GM18502 (cell line): ENCODE measurements around the gene DPF3.

Source experiments
- ATAC-seq: cut with Tn5 transposase; IDR thresholded peaks from one replicate; pipeline ENCODE4 v1.9.1; 2021; ENCODE audit warnings: mild to moderate bottlenecking; ENCODE audit not compliant: unreplicated experiment, poor library complexity

DPF3 gene

DNA sequence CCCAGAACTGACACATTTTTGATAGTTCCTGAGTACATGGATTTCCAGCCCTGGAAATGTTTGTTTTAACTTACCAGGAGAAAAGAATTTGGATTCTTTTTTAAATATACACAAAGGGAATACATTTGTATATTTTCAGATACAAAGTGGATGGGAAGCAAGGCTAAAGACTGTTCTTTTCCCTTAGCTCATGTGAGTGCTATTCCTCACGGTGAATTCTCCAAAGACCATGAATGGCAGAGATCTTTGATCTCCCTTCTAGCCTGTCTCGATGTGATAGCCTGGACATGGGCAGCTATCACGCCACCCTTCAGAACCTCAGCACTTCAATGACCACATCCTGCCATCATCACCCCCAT lies 91.3 kb downstream of the DPF3 start:
- no peak for ATAC-seq

DNA sequence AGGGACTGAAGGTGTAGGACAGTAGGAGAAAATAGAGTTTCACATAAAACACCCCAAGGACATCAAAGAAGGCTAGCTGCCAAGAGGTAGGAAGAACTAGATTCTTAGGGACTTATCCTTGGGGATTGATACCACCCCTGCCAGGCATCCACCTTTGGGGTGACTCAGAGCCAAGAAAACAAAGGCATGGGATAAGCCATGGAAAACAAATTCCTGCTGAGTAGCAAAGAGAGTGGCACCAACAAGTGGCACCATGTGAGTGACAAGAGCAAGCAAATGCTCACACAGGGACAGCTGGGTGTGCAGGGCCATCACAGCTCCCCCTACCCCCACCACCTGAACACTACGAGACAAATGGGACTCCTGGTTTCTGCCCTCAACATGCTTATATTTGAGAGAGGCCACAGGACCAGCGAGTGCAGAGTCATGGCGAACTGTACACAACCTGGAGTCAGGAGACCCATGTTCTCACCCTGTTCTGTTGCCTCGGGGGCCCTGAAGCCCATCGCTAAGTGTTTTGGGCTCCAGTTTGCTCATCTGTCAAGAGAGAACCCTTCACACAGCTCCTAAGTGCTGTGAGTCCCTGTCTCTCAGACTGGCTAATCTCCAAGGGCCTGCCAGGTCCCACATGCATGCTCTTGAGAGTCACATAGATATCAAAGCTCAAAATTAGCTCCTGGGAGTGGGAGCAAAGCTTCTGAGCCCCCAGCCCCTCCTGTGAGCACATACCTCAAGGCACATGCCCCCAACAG lies 91.9 kb downstream of the DPF3 start:
- ATAC-seq = no peak

DNA sequence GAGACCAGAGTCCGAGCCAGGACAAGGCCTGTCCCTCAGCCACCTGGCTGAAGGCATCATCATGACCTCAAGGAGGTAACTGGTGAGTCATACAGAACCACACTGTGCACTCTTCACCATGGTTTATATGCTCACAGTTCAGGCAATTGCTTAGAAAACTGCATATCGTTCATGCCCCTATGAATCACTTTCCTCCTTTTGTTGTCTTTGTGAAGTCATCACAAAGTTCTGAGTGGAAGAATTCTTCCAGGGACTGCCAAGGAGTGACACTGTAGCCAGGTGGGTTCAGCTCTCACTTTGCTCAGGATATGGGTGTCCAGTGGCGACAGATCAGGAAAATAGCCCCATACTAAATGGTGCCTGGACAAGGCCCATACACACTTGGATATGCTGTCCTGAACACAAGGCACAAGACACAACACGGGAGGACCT lies 92.5 kb downstream of the DPF3 start:
- no peak for ATAC-seq

DNA sequence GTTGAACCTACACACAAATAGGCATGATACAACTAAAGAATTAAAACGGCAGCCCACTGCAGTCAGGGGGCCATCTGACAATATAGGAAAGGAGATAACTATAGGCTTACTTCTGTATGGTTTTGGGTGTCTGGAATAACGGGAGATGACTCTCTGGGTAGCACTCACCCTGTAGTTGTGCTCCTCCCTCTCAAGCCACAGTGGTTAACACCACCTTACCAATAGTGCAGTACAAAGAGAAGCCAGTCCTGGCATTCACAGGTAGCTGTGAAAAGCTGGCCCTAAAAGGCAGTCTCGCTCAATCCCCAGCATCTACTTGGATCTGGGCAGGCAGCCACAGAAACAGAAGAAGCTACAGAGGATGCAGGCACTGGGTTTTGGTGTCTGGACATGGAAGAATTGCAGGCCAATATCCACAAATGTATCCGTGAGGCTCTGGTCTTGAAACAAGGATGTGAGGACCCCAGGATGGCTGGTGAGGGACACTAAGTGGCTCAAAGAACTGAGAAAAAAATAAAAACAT lies 93.0 kb downstream of the DPF3 start:
- ATAC-seq = no peak

GRCh38 chr14:72800296-72800695 lies 93.6 kb downstream of the DPF3 start:
- no peak for ATAC-seq

- ATAC-seq = no peak
Measured at GRCh38 chr14:72796935-72797334, 97.0 kb downstream of the DPF3 start.

- ATAC-seq = no peak
Measured at GRCh38 chr14:72793156-72793939, 100.6 kb downstream of the DPF3 start.

DNA sequence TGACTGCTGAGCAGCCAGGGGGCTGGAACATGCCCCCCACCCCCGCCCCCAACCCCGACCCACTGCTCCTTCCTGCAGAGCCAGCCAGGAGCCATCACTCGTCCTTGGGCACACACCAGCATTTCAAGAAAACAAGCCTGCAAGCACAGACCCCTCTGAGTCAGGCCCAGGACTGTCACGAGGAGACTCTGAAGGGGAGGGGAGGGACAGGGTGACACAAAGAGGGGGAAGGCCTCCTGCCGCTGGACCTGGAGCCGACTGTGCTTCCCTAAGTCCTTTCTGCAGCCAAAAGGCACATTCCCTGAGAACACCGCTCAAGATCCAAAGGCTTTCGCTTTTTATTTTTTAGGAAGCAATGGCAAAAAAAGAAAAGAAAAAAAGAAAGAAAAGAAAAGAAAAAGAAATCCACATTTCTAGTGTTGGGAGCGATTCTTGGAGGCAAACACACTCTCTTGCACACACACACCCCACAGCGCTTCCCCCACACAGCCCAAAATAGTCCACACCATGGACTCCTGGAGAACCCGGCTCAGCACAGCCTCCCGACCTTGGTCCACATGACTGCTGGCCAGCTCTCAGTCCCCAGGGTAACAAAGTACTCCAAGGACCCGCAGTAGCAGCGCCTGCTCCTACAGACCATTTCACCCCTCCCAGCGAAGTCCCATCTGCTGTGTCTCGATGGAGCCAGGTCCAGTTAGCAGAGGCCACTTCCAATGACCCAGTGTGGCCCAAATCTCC lies 101.7 kb downstream of the DPF3 start:
- no peak for ATAC-seq

DNA sequence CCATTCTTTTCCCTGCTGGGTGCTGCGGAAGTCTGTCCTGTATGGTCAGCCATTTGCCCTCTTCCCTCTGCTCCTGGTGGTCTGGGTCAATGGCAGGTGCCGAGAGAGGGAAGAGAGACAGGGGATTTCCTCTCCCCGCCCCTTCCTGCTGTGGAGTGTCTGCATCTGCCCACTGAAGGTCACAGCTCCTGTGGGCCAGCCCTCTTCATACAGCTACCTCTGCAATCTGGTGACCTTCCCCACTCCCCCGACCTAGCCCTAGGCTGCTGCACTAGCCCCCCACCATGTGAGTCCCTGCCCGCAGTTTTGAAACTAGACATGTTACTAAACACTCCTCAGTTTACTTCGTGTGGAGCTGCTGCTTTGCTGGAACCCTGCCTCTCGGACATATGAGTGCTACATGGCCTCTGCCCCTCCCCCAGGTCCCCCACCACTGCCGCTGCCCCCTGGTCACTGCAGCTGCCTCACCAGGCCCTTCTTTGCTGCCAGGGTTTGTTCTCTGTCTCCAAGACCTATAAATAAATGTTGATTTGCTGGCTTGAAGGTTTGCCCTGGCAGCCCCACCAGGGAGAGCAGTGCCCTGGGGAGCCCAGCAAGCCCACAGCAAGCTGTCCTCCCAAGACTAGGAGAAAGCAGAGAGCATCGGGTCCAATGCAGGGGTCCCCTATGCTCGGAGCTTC lies 102.9 kb downstream of the DPF3 start:
- no peak for ATAC-seq

- no peak for ATAC-seq
Measured at GRCh38 chr14:72788972-72789728, 104.8 kb downstream of the DPF3 start.

DNA sequence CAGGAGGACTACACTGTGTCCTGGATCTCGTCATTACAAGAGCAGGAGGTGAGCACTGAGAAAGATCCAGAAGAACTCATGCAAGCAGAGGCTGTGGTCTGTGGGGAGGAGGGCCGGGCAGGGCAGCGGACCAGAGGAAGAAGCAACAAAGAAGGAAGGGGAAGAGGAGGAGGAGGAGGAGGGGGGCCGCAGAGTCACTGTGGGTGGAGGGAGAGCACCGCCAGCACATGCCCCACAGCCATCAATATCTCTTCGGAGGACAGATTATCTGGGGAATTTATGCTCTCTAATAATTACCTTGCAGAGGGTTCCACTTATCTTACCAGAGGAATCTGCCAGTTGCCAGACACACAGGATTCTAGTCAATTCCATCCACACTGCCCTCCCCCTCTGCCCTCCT lies 105.6 kb downstream of the DPF3 start:
- ATAC-seq = no peak

GRCh38 chr14:72787841-72788240 lies 106.1 kb downstream of the DPF3 start:
- no peak for ATAC-seq

DNA sequence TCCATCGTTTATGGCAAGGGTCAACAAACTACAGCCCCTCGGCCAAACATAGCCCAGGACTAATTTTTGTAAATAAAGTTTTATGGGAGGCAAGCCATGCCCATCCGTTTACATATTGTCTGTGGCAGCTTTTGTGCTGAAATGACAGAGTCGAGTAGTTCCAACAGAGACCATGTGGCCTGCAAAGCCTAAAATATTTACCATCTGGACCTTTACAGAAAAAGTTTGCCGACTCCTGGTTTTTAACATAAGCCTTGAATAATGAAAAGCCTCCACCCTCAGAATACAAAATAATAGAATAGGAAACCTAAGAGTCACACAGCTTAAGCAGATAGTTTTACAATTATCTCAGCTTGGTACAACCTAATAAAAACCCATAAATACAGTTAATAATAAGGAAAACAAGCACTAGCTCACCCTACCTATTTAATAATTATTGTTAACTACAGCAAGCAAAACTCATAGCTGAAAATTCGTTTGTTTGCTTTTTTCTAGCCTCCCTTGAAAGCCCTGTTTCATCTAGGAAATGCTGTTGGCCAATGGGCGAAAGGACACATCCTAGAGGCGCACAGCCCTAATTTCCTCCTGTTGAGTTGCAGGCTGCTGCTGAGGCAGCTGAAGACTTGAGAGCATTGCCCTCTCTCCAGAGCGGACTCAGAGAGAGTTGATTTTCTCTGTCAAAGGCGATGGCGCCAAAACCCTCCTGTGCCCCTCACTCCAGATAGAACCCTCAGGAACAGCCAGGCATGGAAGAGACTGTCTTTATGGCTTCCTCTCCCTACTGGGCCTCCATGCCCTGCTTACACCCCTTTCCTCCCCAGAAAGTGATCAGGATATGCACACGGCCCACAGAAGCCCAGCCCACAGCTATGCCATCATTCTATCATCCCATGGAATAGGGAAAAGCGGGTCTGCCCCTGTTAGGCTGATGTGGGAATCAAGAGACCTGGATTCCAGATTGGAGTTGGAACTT lies 107.2 kb downstream of the DPF3 start:
- no peak for ATAC-seq

DNA sequence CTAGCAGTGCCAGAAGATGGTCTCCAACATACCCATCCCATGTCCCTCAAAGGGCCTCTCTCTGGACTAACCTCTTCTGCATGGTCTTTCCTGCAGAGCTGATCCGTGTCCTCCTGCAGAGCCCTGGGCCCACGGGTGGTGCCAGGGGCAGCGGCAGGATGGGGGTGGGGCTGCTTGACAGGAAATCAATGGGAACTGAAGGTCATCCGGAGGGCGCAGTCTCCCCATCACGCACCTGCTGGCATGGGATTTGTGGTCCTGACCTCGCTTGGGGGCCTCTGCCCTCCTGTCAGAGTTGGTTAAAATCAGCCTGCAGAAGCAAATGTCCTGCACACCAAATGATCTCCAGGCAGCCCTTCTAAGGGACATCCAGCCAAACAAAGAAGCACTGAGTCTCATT lies 110.2 kb downstream of the DPF3 start:
- ATAC-seq = no peak

DNA sequence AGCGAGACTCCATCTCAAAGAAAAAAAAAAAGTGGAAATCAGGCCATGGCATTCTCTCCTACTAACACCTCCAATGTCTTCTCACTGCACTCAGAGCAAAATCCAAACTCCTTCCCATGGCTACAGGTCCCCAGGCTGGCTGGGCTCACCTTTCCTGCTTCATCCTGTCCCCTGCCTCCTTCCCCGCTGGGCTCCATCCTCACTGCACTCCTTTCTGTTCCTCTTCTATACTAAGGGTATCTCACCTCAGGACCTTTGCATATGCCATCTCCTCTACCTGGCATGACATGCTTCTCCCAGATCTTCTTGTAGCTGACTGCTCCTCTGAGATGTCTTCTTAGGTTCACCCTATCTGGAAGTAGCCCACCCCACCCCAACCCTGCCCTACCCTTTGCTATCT lies 111.1 kb downstream of the DPF3 start:
- no peak for ATAC-seq

DNA sequence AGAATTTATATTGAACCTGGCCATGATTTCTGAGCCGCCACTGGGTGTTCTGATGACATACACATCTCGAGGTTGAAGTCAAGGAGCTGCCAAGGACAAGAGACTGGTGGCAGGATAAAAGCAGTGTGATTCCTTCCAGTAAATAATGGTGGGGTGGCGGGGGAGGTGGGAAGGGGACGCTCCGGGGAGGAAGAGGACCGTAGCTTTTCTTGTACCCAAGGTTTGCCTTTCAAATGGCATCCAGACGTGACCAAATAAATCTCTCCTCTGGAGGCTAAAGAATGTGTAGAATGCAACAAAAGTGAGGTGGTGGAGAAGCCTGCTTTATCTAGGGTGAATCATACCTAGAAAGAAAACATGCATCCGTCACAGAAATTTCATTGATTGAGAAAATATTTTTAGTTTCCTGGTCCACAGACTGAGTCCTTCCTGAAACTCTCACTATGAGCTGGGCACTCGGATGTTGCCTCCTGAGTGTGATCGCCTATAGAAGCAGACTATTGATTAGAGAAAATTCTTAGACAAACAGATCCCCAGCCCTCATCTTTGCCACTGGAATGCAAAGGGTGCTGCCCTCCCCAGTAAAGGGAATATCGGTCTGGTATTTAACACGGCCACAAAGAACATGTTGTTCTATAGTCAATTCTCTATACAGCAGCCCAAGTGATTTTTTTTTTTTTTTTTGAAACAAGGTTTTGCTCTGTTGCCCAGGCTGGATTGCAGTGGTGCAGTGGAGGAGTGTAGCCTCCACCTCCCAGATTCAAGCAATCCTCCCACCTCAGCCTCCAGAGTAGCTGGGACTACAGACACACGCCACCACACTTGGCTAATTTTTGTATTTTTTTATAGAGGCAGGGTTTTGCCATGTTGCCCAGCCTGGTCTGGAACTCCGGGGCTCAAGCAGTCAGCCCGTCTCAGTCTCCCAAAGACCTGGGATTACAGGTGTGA lies 112.1 kb downstream of the DPF3 start:
- ATAC-seq = no peak

GRCh38 chr14:72780751-72781150 lies 113.2 kb downstream of the DPF3 start:
- ATAC-seq = no peak

- ATAC-seq = no peak
Measured at GRCh38 chr14:72779679-72780078, 114.2 kb downstream of the DPF3 start.
